GM08714 (cell line): ENCODE results near the gene AGTR1.
"Not testable (repeated sequence)": the region's sequence is repeated elsewhere in the genome, so short reads cannot be mapped to it uniquely, and the experiment has no call there.

Experiments
- H3K4me3 ChIP-seq: fragments of 200-500 bp; sonication (Bioruptor generic); 2 replicates; pipeline ENCODE4 v1.5.1; 2014; ENCODE audit warnings: mild to moderate bottlenecking, low read length, inconsistent platforms
- ZNF274 ChIP-seq: IDR thresholded peaks from 2 replicates; pipeline ENCODE4 v1.6.1; 2012; ENCODE audit warnings: mild to moderate bottlenecking, low read depth, low read length

AGTR1 gene

DNA sequence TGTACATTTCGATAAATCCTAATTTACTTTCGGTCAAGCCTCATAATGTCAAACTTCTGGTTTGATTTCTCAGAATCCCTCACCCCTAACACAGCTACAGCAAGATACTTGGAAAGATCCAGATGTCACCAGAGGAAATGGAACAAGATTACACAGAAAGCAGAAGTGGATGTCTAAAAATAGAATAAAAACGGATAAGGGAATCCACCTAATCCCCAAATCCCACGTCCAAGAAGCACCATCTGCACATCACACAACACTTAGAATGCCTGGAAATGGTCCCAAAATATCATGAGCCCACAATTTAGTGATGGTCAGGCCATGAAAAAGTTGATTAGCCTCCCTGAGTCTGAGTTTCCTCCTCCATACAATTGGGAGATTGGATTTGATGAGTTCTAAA lies 61.7 kb downstream of the AGTR1 start:
- no peak overlapping the region for H3K4me3 ChIP-seq
- TF ChIP-seq ZNF274 = no peak

DNA sequence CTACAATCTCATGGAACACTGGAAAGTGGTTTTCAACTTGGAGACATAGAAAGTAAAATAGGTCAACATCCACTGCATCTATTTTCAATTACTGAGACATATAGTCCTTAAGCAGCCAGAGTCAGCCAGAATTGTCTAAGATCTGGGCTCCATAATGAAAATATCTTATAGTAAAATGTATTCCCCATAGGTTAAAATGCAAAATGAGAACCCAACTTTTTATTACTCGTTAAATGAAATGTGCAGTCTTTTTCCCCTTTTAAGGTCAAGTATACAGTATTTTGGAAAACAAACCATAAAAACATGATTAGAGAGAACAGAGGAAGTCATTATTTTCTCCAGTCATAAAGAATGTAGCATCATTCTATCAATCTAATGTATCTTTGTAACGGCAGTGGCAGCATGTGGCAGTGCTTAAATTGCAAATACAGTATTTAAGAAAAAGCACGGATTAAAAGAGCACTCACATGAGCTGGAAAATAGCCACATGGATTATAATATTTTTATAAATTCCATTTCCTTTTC lies 65.5 kb downstream of the AGTR1 start:
- TF ChIP-seq ZNF274 = no peak
- H3K4me3 ChIP-seq = no peak overlapping the region

- TF ChIP-seq ZNF274 = no peak
- no peak overlapping the region for H3K4me3 ChIP-seq
These were observed 66.6 kb downstream of the AGTR1 start for GRCh38 chr3:148763986-148764935.

DNA sequence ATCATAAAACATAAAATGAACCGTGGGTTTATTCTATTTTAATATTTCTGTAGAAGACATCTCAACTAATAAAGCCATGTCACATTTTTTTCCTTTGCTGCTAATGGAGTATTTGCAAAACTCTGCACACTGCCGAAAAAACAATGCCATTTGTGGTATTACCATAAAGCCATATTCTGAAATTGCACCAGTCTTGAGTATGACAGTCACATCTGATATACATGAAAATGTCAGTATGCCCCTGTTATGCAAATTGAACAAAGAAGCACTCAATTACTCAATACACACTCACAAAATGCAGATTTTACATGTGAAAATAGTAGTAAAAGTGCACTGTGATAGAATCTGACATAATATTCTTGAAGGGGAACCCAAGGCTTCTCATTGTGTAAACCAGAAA lies 74.7 kb downstream of the AGTR1 start:
- no peak for TF ChIP-seq ZNF274
- H3K4me3 ChIP-seq = no peak overlapping the region

DNA sequence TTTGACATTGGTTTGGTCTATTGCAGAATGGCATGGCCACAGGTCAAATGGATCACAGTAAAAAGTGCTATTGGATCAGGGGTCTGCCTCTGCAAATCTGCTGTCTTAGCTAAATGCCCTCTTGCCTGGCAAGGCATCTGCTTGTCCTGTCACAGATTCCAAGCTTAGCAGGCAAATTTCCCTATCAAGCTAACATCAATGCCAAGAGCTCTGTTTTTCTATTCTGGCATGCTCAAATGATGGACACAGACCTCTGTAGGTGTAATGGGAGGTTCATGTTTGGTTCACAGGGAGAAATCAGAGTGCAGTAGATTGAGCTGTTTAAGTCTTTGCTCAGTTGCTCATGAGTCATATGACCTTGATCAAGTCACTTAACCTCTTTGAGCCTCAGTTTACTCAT lies 75.1 kb downstream of the AGTR1 start:
- TF ChIP-seq ZNF274 = no peak
- no peak overlapping the region for H3K4me3 ChIP-seq

- no peak for TF ChIP-seq ZNF274
- no peak overlapping the region for H3K4me3 ChIP-seq
These were observed 76.1 kb downstream of the AGTR1 start for GRCh38 chr3:148773805-148774204.

GRCh38 chr3:148778926-148779325 lies 81.2 kb downstream of the AGTR1 start:
- no peak overlapping the region for H3K4me3 ChIP-seq
- TF ChIP-seq ZNF274 = no peak

DNA sequence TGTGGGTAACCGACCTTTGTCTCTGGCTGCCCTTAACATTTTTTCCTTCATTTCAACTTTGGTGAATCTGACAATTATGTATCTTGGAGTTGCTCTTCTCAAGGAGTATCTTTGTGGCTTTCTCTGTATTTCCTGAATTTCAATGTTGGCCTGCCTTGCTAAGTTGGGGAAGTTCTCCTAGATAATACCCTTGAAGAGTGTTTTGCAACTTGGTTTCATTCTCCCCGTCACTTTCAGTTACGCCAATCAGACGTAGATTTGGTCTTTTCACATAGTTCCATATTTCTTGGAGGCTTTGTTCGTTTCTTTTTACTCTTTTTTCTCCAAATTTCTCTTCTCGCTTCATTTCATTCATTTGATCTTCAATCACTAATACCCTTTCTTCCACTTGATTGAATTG lies 87.3 kb downstream of the AGTR1 start:
- H3K4me3 ChIP-seq = not testable (repeated sequence)

DNA sequence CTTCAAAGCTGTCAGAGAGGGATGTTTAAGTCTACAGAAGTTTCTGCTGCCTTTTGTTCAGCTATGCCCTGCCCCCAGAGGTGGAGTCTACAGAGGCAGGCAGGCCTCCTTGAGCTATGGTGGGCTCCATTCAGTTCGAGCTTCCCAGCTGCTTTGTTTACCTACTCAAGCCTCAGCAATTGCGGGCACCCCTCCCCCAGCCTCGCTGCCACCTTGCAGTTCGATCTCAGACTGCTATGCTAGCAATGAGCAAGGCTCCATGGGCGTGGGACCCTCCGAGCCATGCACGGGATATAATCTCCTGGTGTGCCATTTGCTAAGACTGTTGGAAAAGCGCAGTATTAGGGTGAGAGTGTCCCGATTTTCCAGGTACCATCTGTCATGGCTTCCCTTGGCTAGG lies 88.5 kb downstream of the AGTR1 start:
- not testable (repeated sequence) for H3K4me3 ChIP-seq

- no peak for TF ChIP-seq ZNF274
- H3K4me3 ChIP-seq = no peak overlapping the region
These were observed 91.4 kb downstream of the AGTR1 start for GRCh38 chr3:148789146-148789545.

- TF ChIP-seq ZNF274 = no peak
- no peak overlapping the region for H3K4me3 ChIP-seq
These were observed 92.2 kb downstream of the AGTR1 start for GRCh38 chr3:148789906-148790305.

- no peak for TF ChIP-seq ZNF274
- H3K4me3 ChIP-seq = no peak overlapping the region
These were observed 92.7 kb downstream of the AGTR1 start for GRCh38 chr3:148790370-148790769.

DNA sequence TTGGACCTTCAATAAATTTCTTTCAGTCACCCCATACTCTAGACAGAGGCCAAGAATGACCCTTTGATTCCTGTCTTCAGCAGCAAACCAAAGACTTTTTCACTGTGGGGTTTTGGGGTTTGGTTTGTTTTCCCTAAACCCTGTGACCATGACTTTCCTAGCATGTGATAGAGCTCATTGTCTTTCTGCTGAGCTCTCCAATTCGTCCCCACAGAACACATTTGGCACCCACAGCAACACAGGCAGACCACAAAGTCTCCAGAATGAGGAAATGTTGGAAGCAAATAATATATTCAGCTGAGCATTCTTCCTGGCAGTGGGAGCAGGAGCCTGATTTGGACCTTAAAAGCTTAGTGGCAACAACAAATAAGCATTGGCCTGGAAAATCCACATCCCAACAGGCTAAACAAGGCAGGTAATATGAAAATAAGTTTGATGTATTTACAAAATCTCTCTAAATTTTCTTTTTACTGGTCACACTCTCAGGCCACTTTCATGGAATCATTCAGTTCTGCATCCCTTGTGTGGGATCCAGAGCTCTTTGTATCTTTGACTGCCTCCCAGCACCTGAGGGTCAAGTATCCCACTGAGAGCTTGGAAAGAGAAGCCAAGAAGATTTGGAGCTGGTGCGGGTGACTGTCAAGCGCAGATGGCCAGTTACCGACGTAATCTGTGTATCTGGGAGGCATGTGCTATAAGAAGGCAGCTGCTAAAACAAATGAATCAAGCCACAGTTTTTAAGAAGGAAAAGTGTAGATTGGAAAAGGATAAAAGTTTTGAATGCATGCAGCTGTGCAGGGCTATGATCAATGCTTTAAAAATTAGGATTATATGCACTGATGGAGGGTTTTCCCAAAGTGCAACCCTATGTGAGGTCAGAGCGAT lies 93.4 kb downstream of the AGTR1 start:
- no peak overlapping the region for H3K4me3 ChIP-seq
- TF ChIP-seq ZNF274 = no peak

DNA sequence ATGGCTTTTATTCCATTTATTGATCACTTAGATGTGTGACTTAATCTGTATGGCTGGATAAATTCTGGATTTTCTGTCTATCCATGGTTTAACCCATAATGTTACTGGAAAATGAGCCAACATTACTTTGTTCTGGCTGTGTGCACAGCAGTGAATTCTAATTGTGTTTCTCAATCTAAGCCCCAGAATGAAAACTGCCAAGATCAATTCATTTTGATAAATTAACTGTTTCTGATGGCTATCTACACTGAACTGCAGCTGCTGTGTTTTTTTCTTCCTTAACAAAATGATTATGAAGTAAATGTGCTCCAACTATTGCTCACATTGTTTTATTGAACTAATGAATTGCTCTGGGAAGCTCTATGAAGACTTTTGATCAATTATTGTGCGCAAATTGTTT lies 94.2 kb downstream of the AGTR1 start:
- no peak for TF ChIP-seq ZNF274
- no peak overlapping the region for H3K4me3 ChIP-seq

DNA sequence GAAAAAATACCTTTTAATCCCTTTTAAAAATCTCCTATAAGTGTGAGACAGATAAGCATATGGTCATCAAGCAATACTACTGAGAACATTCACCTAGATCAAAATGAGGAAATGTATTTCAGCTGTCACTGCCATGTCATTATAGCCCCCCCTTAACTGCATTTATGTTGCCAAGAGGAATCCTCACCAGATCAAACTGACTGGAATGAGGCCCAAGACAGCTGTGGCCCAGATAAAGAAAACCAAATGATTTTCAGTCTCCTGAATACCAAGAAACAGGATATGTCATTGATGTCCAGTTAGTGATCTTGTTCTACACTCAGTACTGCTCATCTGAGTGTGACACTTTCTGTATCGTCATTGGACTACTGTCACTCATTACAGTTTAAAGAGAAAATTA lies 94.8 kb downstream of the AGTR1 start:
- no peak overlapping the region for H3K4me3 ChIP-seq
- TF ChIP-seq ZNF274 = no peak
